ENCODE data around the gene CTDP1.

Gene CTDP1

DNA sequence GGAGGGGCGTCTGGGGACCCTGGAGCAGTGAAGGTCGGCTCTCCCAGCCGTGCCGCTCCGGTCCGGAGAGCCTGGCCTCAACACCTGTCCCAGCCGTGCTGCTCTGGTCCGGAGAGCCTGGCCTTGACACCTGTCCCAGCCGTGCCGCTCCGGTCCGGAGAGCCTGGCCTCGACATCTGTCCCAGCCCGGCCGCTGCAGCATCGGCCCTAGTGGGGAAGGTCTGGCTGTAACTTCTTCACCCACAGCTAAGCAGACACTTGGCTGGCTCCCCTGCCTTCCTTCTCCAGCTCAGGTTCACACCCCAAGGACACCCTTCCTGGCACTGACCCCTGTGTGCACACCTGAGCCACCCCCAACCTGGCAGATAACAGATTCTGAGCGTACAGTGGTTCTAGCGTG lies 122.7 kb downstream of the CTDP1 start:
- no peak for TF ChIP-seq FOXP2 (optimal IDR thresholded peaks at IDR 0.05; ENCODE audit: control extremely low read depth, extremely low read length, insufficient read depth)
- TF ChIP-seq POLR2AphosphoS5 (IDR thresholded peaks at IDR 0.05; ENCODE audit: borderline replicate concordance, low read depth, low read length), result no peak
- no peak for DNase-seq (ENCODE audit: low read depth, low spot score)
- no peak overlapping the region for H3K9ac ChIP-seq (ENCODE audit: insufficient read length)
- no peak overlapping the region for H3K27ac ChIP-seq
- H3K9me3 ChIP-seq (ENCODE audit: low read depth, low read length), result no peaks in the 10 kb centered on the region
- no peaks in the 10 kb centered on the region for H3K36me3 ChIP-seq (ENCODE audit: insufficient read depth, low read length)
- no peak overlapping the region for H3K4me3 ChIP-seq

DNA sequence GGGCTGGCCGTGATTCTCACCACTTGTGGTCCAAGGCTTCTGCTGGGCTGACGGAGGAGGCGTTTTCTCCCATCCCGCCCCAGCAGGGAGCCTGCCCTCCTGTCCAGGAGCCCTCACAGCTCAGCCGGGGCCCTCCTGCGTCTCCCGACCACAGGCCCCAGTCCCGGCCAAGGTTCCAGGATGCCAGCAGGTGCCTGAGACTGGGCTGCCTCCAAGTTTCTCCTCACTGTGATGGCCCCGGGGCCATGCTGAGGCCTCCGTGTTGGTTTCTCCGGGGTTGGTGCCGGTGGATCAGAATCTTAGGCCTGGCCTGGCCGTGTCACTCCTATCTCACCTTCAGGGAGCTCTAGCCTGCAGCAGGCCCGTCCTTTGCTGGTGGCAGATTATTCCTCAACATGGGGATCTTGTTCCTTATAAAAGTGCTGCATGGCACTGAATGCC lies 124.0 kb downstream of the CTDP1 start:
- Histone ChIP-seq H3K36me3 (ENCODE audit: insufficient read depth, low read length) (no peaks in the 10 kb centered on the region), H3K27ac (no peak overlapping the region), H3K4me3 (no peak overlapping the region), H3K9me3 (ENCODE audit: low read depth, low read length) (no peaks in the 10 kb centered on the region), H3K9ac (ENCODE audit: insufficient read length) (no peak overlapping the region)
- TF ChIP-seq POLR2AphosphoS5 (IDR thresholded peaks at IDR 0.05; ENCODE audit: borderline replicate concordance, low read depth, low read length) (no peak), FOXP2 (optimal IDR thresholded peaks at IDR 0.05; ENCODE audit: control extremely low read depth, extremely low read length, insufficient read depth) (no peak), EZH2 (IDR thresholded peaks at IDR 0.05) (no peak)
- no peak for DNase-seq (ENCODE audit: low read depth, low spot score)
